ENCODE measurements around the gene TPPP2. TPM values are rescaled to one million over a fixed set of nuclear protein-coding genes. Genes with fewer than 3 reads are reported as not detected.

The TPPP2 gene
- total RNA-seq, 1 donor from 2014 or later, result 0.84 TPM

DNA sequence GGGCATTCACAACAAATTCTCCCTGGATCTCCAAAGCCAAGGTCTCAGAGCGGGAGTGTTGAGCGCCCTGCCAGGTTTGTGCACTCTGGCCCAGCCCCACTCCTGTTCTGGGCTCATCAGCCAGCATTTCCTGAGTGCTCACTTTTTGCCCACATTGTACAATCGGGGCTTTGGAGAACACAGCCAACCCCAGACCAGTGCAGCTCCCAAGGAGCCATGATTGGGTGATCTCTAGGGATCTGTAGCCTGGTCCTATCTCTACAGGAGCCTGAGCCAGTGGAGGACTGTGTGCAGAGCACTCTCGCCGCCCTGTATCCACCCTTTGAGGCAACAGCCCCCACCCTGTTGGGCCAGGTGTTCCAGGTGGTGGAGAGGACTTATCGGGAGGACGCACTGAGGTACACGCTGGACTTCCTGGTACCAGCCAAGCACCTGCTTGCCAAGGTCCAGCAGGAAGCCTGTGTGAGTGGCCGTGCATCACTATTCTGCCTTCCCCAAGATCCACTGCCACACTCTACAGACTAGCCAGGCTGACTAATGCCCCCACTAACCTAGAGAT lies 42.8 kb downstream of the TPPP2 start:
- peaks cover 10% of the 10 kb centered on the region for H3K27me3 Mint-ChIP-seq
- no peak overlapping the region for H3K4me3 Mint-ChIP-seq (ENCODE audit: low read depth)
- no peaks in the 10 kb centered on the region for H3K9me3 Mint-ChIP-seq (ENCODE audit: low read depth)
- TF ChIP-seq, protein P1, sequence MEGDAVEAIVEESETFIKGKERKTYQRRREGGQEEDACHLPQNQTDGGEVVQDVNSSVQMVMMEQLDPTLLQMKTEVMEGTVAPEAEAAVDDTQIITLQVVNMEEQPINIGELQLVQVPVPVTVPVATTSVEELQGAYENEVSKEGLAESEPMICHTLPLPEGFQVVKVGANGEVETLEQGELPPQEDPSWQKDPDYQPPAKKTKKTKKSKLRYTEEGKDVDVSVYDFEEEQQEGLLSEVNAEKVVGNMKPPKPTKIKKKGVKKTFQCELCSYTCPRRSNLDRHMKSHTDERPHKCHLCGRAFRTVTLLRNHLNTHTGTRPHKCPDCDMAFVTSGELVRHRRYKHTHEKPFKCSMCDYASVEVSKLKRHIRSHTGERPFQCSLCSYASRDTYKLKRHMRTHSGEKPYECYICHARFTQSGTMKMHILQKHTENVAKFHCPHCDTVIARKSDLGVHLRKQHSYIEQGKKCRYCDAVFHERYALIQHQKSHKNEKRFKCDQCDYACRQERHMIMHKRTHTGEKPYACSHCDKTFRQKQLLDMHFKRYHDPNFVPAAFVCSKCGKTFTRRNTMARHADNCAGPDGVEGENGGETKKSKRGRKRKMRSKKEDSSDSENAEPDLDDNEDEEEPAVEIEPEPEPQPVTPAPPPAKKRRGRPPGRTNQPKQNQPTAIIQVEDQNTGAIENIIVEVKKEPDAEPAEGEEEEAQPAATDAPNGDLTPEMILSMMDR (IDR thresholded peaks at IDR 0.05; ENCODE audit: unreplicated experiment), result no peak
- H3K36me3 Mint-ChIP-seq (ENCODE audit: insufficient read depth), result peaks cover 19% of the 10 kb centered on the region
- peaks cover 24% of the 10 kb centered on the region for H3K4me1 Mint-ChIP-seq (ENCODE audit: low read depth)
- no peak for DNase-seq (ENCODE audit: low spot score, unreplicated experiment)
- H3K27ac Mint-ChIP-seq, result no peak overlapping the region

DNA sequence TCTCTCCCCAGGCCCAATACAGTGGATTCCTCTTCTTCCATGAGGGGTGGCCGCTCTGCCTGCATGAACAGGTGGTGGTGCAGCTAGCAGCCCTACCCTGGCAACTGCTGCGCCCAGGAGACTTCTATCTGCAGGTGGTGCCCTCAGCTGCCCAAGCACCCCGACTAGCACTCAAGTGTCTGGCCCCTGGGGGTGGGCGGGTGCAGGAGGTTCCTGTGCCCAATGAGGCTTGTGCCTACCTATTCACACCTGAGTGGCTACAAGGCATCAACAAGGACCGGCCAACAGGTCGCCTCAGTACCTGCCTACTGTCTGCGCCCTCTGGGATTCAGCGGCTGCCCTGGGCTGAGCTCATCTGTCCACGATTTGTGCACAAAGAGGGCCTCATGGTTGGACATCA lies 43.9 kb downstream of the TPPP2 start:
- TF ChIP-seq, protein P1 (IDR thresholded peaks at IDR 0.05; ENCODE audit: unreplicated experiment), result no peak
- DNase-seq (ENCODE audit: low spot score, unreplicated experiment), result no peak
- Mint-ChIP-seq H3K9me3 (ENCODE audit: low read depth) (no peaks in the 10 kb centered on the region), H3K4me1 (ENCODE audit: low read depth) (peaks cover 19% of the 10 kb centered on the region), H3K27ac (no peak overlapping the region), H3K27me3 (peaks cover 3% of the 10 kb centered on the region), H3K4me3 (ENCODE audit: low read depth) (no peak overlapping the region), H3K36me3 (ENCODE audit: insufficient read depth) (peaks cover 19% of the 10 kb centered on the region)

DNA sequence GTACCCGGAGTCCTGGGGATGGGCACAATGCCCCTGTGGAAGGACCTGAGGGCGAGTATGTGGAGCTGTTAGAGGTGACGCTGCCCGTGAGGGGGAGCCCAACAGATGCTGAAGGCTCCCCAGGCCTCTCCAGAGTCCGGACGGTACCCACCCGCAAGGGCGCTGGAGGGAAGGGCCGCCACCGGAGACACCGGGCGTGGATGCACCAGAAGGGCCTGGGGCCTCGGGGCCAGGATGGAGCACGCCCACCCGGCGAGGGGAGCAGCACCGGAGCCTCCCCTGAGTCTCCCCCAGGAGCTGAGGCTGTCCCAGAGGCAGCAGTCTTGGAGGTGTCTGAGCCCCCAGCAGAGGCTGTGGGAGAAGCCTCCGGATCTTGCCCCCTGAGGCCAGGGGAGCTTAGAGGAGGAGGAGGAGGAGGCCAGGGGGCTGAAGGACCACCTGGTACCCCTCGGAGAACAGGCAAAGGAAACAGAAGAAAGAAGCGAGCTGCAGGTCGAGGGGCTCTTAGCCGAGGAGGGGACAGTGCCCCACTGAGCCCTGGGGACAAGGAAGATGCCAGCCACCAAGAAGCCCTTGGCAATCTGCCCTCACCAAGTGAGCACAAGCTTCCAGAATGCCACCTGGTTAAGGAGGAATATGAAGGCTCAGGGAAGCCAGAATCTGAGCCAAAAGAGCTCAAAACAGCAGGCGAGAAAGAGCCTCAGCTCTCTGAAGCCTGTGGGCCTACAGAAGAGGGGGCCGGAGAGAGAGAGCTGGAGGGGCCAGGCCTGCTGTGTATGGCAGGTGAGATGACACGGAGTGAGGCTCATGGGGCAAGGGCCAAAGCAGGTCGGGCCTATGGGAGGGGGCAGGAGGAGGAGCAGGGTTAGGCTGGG lies 44.6 kb downstream of the TPPP2 start:
- no peak overlapping the region for H3K27ac Mint-ChIP-seq
- H3K9me3 Mint-ChIP-seq (ENCODE audit: low read depth), result no peaks in the 10 kb centered on the region
- TF ChIP-seq, protein P1 (IDR thresholded peaks at IDR 0.05; ENCODE audit: unreplicated experiment), result no peak
- H3K4me1 Mint-ChIP-seq (ENCODE audit: low read depth), result peaks cover 13% of the 10 kb centered on the region
- no peak for DNase-seq (ENCODE audit: low spot score, unreplicated experiment)
- H3K36me3 Mint-ChIP-seq (ENCODE audit: insufficient read depth), result peaks cover 23% of the 10 kb centered on the region
- H3K27me3 Mint-ChIP-seq, result no peaks in the 10 kb centered on the region
- no peak overlapping the region for H3K4me3 Mint-ChIP-seq (ENCODE audit: low read depth)

DNA sequence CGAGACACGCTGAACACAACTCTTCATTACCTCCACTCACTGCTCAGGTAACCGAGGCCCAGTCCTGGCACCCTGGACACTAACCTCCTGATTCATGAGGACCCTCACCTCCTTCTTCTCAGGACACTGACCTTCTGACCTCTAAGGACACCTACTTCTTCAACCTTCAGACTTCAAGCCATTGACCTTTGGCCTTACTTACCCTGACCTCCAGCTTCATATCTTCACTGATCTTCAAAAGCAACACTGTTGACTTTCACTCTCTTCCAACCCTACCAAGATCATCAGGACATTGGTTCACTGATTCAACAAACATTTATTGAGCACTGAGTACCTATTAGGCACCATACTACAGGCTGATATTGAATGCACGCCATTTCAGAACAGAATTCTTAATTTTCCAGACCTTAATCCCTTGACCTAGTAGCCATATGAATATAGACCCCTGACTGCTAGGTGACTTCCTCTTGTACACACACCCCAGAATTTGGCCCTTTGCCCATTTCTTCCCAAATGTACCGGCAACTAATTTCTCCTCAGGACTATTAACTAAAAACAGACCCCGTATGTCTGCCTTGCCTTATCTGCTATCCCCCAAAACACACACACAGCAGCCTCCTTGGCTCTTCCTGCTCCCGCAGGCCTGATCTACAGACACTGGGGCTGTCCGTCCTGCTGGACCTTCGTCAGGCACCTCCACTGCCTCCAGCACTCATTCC lies 45.9 kb downstream of the TPPP2 start:
- Mint-ChIP-seq H3K4me1 (ENCODE audit: low read depth) (peaks cover 11% of the 10 kb centered on the region), H3K27ac (no peak overlapping the region), H3K9me3 (ENCODE audit: low read depth) (no peaks in the 10 kb centered on the region), H3K4me3 (ENCODE audit: low read depth) (no peak overlapping the region), H3K27me3 (no peaks in the 10 kb centered on the region), H3K36me3 (ENCODE audit: insufficient read depth) (peaks cover 29% of the 10 kb centered on the region)
- TF ChIP-seq, protein P1 (IDR thresholded peaks at IDR 0.05; ENCODE audit: unreplicated experiment), result no peak
- no peak for DNase-seq (ENCODE audit: low spot score, unreplicated experiment)

DNA sequence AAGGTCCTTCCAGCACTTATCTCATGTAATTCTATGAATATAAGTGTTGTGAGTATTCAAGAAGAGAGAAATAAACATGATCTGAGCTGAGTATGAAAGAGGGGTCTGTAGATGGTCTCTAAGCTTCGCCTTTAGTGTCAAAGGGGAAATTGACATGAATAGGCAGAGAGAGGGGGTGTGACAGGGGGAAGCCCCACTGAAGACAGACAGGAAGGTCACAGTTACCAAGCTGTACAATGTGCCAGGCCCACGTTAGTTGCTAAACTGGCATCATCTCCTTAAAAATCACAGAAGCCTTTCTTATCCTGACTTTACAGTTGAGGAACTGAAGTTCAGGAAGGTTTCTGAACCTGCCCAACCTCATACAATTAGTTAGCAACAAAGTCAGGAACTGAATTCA lies 47.7 kb downstream of the TPPP2 start:
- peaks cover 32% of the 10 kb centered on the region for H3K36me3 Mint-ChIP-seq (ENCODE audit: insufficient read depth)
- H3K4me1 Mint-ChIP-seq (ENCODE audit: low read depth), result no peaks in the 10 kb centered on the region
- TF ChIP-seq, protein P1 (IDR thresholded peaks at IDR 0.05; ENCODE audit: unreplicated experiment), result no peak
- no peak overlapping the region for H3K4me3 Mint-ChIP-seq (ENCODE audit: low read depth)
- H3K27me3 Mint-ChIP-seq, result no peaks in the 10 kb centered on the region
- no peak overlapping the region for H3K27ac Mint-ChIP-seq
- DNase-seq (ENCODE audit: low spot score, unreplicated experiment), result no peak
- no peaks in the 10 kb centered on the region for H3K9me3 Mint-ChIP-seq (ENCODE audit: low read depth)

Measured in progenitor cell of endocrine pancreas (in vitro differentiated cells).